GM12875 (cell line): Measurements from ENCODE around the gene MYBPC2.

Experiments used
- H3K4me3 ChIP-seq: one replicate; pipeline ENCODE4 v1.5.1; 2011; ENCODE audit warnings: low read depth, low read length, control low read depth
- CTCF ChIP-seq: IDR thresholded peaks from 2 replicates; pipeline ENCODE4 v1.5.1; 2011; ENCODE audit warnings: low read depth, mild to moderate bottlenecking, control low read depth, inconsistent platforms, low read length, moderate library complexity, borderline replicate concordance; ENCODE audit not compliant: insufficient read depth

Gene MYBPC2

GRCh38 chr19:50419022-50419579, 13.6 kb upstream of the MYBPC2 start:
- TF ChIP-seq CTCF = no peak
- H3K4me3 ChIP-seq = peak overlapping the region; percentile 84

DNA sequence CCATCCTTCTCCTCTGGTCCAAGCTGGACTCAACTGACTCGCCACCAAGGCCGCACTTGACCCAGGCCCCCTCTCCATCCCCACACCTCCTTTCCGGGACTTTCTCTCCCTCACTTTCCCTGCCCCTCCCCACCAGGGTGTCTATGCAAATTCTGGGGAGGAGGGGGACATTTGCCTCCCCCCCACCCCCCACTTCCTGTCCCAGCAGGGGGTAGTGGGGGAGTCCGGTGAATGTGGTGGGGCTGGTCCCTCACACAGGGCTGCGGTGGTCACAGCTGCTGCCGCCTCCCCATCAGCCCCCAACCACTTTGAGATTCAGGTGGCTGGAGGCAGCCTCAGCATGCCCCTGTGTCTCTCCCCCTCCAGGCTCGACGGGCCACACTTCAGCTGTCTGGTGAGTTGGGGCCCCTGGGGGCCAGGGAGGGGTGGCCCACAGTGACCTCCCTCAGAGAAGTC, 13.1 kb upstream of the MYBPC2 start:
- H3K4me3 ChIP-seq = peak overlapping the region; percentile 84
- no peak for TF ChIP-seq CTCF

DNA sequence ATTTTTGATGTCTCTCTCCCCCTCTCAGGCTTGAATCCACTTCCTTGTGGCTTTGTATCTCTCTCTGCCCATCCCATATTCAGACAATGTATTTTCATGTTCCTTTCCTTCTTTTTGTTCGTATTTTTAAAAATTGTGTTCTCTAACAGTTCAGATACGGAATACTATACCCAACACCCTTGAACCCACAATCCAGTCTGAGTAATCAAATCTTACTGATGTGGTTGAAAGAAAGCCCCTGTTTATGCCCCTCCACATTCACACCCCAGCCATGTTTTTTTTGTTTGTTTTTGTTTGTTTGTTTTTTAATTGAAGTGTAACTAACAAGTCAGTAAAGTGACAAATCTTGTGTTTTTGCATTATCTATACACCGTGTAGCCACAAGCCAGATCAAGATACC, 12.6 kb upstream of the MYBPC2 start:
- peak overlapping the region; percentile 84 for H3K4me3 ChIP-seq
- TF ChIP-seq CTCF = no peak

DNA sequence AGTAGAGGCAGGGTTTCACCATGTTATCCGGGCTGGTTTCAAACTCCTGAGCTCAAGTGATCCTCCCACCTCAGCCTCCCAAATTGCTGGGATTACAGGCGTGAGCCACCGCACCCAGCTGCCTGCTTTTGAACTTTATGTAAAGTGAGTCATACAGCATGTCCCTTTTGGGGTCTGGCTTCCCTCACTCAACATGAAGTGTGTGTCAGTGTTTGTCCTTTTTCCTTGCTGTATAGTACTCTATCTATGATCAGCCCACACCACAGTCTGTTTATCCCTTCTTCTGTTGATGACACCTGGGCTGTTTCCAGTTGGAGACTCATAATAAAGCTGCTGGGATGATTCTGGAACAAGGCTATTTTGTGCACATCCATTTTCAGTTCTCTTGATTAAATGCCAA, 11.9 kb upstream of the MYBPC2 start:
- peak overlapping the region; percentile 84 for H3K4me3 ChIP-seq
- no peak for TF ChIP-seq CTCF

- H3K4me3 ChIP-seq = no peak overlapping the region
- no peak for TF ChIP-seq CTCF
Measured at GRCh38 chr19:50422397-50423278, 10.1 kb upstream of the MYBPC2 start.

DNA sequence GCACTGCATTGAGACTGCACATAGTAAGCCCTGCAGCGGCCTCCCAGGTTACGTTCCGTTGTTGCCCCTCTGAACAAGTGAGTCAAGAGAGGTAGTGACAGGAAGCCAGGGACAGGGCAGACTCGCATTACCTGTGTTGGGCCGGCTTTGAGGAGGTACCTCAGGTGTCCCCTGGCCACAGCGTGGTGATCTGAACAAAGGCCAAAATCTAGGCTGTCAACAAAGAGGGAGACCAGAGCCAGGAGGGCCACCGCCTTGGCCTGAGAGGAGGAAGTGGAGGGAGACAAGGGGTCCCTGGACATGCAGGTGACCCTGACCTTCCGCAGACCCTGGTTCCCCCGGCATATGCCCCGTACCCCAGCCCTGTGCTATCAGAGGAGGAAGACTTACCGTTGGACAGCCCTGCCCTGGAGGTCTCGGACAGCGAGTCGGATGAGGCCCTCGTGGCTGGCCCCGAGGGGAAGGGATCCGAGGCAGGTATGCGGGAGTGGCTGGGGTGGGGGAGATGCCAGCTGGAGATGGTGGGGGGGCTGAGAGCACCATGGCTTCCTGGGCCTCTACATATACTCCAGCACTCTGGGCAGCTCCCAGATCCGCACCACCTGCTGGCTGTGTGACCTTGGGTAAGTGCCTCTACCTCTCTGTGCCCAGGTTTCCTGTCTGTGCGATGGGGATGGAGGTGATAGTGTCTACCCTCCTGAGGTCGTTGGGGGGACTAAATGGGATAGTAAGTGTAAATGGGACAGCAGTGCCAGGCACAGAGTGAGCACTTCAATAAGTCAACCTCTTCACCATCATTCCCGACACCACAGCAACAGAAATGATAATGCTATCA, 9.2 kb upstream of the MYBPC2 start:
- H3K4me3 ChIP-seq = no peak overlapping the region
- TF ChIP-seq CTCF = no peak
